Measurements from ENCODE around the gene MYO7B. TPM values are rescaled to one million over a fixed set of nuclear protein-coding genes. Genes with fewer than 3 reads are reported as not detected.

The MYO7B gene
- total and polyA plus RNA-seq, 9 of the 15 experiments (the other 6 are each of a cell fraction or from before 2014, with no cell fraction given): 0.08 TPM; not detected in 8

DNA sequence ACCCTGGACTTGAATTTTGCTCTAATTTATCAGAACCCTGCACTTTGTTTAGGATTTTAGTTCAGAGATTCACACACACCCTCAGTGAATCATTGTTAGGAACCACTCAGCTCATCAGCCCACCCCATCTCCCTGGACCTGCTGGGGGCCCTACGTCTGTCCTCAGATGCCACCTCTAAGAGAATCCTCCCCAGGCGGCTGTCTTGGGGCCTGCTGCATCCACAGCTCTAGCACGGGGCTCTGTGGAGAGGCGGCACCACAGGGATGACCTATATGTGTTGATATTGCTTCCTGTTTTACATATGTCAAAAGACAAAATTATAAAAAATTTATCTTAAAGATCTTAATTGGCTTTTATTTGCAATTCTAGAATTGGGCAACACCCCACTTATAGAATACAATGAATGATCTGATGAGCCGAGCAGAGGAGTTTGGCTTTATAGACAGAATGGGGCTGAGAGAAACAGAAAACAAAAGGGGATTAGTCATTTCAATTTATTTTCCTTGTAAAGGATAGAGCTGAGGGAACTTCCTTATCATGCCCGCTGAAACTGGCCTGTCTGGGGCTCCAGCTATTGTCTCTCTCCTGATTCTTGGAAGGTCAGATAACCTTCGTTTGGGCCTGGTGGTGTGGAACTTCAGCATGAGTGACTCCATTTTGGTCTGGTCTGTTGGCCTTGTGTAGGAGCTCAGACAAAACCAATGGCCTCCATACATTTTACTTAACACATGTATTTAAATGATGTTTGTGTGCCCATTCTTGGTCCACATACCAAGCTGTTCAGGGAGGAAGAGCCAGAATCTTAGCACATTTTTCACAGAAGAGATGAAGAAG, 1.4 kb downstream of the MYO7B start:
- ChIA-PET POLR2A (interaction anchor here (0.9 to 1.7 kb wide), 2 partner anchors 9 to 10 kb away, joined by 3 to 8 read pairs; partner anchors contain the start of gene IWS1), CTCF (ENCODE audit: low intra/inter-chr PET ratio) (no interaction called here)
- intact Hi-C loops (cut with micrococcal nuclease): no loop called here
- no TSS peak for BruUV-seq (replicated peaks)
- no peak overlapping the region for H3K27ac ChIP-seq (ENCODE audit: extremely low read depth, low read depth, low read length)
- no peak overlapping the region for H3K9ac ChIP-seq (ENCODE audit: insufficient read depth in 1 of 2, low read depth in 2 of 2, low read length in 2 of 2)
- 21% methylated on average over 7 of the region's 7 CpGs for WGBS (ENCODE audit: insufficient coverage, low coverage, missing lambda C conversion rate)
- H3K4me1 ChIP-seq (replicated peaks in 1 of 2; ENCODE audit: control insufficient read depth in 2 of 2, insufficient read depth in 2 of 2, low read length in 2 of 2): peaks cover under 1 to 4% of the 10 kb centered on the region in 2 experiments; a peak in 3 of 5 replicates
- DNase-seq (ENCODE audit: extremely low read depth in 1 of 4, low spot score in 3 of 4) (no peak), ATAC-seq (no peak), FAIRE-seq (peak; percentile 15)
- H3K9me3 ChIP-seq (replicated peaks; ENCODE audit: control insufficient read depth, insufficient read depth, low read depth, low read length): no peaks in the 10 kb centered on the region
- no peaks in the 10 kb centered on the region for H3K36me3 ChIP-seq (ENCODE audit: control insufficient read depth, insufficient read depth, low read length)
- H2AFZ ChIP-seq (ENCODE audit: low read depth, low read length): no peak overlapping the region
- in situ Hi-C loops (cut with MboI): no loop called here
- no peak overlapping the region for H3K4me2 ChIP-seq (ENCODE audit: insufficient read depth, low read length)
- H3K4me3 ChIP-seq: no peak overlapping the region
- no peak for TF ChIP-seq ZNF384 (IDR thresholded peaks at IDR 0.05; ENCODE audit: low read depth, low read length)
- peak; percentile 43; the same call in 1 of the 2 replicates for TF ChIP-seq MEF2D (tag; conservative IDR thresholded peaks at IDR 0.05; ENCODE audit: low read depth)
- TF ChIP-seq CHCHD3 (CRISPR knock-in tag; IDR thresholded peaks at IDR 0.05): no peak
- TF ChIP-seq ZNF79 (CRISPR knock-in tag; IDR thresholded peaks at IDR 0.05; ENCODE audit: low read depth): no peak
- TF ChIP-seq NR4A1 (CRISPR knock-in tag; IDR thresholded peaks at IDR 0.05): no peak
- TF ChIP-seq NR4A1 (tag; IDR thresholded peaks at IDR 0.05): peak; percentile 82
- no peak for TF ChIP-seq ELF4 (CRISPR knock-in tag; IDR thresholded peaks at IDR 0.05)
- TF ChIP-seq, protein P1, sequence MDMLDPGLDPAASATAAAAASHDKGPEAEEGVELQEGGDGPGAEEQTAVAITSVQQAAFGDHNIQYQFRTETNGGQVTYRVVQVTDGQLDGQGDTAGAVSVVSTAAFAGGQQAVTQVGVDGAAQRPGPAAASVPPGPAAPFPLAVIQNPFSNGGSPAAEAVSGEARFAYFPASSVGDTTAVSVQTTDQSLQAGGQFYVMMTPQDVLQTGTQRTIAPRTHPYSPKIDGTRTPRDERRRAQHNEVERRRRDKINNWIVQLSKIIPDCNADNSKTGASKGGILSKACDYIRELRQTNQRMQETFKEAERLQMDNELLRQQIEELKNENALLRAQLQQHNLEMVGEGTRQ (CRISPR knock-in tag; IDR thresholded peaks at IDR 0.05): no peak
- TF ChIP-seq NR2C1 (IDR thresholded peaks at IDR 0.05): no peak
- 0 out of 2 replicates have a peak, but pooled peaks have one; percentile 27 for TF ChIP-seq NR2C1 (tag; IDR thresholded peaks at IDR 0.05)
- TF ChIP-seq HDAC3 (IDR thresholded peaks at IDR 0.05; ENCODE audit: borderline replicate concordance, partially characterized antibody): no peak
- no peak for TF ChIP-seq DIDO1 (tag; IDR thresholded peaks at IDR 0.05; ENCODE audit: low read depth)
- no peak for TF ChIP-seq EZH2 (IDR thresholded peaks at IDR 0.05; ENCODE audit: borderline replicate concordance, low read depth, low read length)
- no peak for TF ChIP-seq GATA2 (CRISPR knock-in tag; IDR thresholded peaks at IDR 0.05)
- TF ChIP-seq MTA1 (IDR thresholded peaks at IDR 0.05; ENCODE audit: borderline replicate concordance): no peak
- no peak for TF ChIP-seq ZNF175 (CRISPR knock-in tag; IDR thresholded peaks at IDR 0.05; ENCODE audit: low read depth)
- TF ChIP-seq ZSCAN32 (CRISPR knock-in tag; IDR thresholded peaks at IDR 0.05): no peak
- TF ChIP-seq SMAD1 (IDR thresholded peaks at IDR 0.05; ENCODE audit: low read depth, low read length, partially characterized antibody): no peak
- TF ChIP-seq XRCC3 (IDR thresholded peaks at IDR 0.05): no peak
- no peak for TF ChIP-seq NRF1 (conservative IDR thresholded peaks at IDR 0.05 in 1 of 2, IDR thresholded peaks at IDR 0.05 in 1 of 2)
- TF ChIP-seq PTTG1 (tag; IDR thresholded peaks at IDR 0.05; ENCODE audit: low read depth): peak; percentile 69
- TF ChIP-seq TEAD1 (CRISPR knock-in tag; IDR thresholded peaks at IDR 0.05): 0 out of 4 replicates have a peak, but pooled peaks of 1 of the 2 experiments have one; percentile 38
- H4K20me1 ChIP-seq (replicated peaks; ENCODE audit: control insufficient read depth, insufficient read depth, low read length): no peaks in the 10 kb centered on the region
- H3K27me3 ChIP-seq (ENCODE audit: control insufficient read depth in 2 of 2, insufficient read depth in 2 of 2, low read length in 2 of 2): peaks cover 18 to 57% of the 10 kb centered on the region in 2 experiments
- no peaks in the 10 kb centered on the region for H3K9me1 ChIP-seq (ENCODE audit: control insufficient read depth, insufficient read depth, low read length)
- H3K79me2 ChIP-seq (ENCODE audit: control insufficient read depth, insufficient read depth, low read length): no peaks in the 10 kb centered on the region

All from K562 (cell line).